ENCODE measurements around the gene ITGB3BP.

ITGB3BP gene

GRCh38 chr1:63466759-63467158 lies 56.3 kb downstream of the ITGB3BP start:
- TF ChIP-seq, protein P1, sequence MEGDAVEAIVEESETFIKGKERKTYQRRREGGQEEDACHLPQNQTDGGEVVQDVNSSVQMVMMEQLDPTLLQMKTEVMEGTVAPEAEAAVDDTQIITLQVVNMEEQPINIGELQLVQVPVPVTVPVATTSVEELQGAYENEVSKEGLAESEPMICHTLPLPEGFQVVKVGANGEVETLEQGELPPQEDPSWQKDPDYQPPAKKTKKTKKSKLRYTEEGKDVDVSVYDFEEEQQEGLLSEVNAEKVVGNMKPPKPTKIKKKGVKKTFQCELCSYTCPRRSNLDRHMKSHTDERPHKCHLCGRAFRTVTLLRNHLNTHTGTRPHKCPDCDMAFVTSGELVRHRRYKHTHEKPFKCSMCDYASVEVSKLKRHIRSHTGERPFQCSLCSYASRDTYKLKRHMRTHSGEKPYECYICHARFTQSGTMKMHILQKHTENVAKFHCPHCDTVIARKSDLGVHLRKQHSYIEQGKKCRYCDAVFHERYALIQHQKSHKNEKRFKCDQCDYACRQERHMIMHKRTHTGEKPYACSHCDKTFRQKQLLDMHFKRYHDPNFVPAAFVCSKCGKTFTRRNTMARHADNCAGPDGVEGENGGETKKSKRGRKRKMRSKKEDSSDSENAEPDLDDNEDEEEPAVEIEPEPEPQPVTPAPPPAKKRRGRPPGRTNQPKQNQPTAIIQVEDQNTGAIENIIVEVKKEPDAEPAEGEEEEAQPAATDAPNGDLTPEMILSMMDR (IDR thresholded peaks at IDR 0.05; ENCODE audit: low read depth, low read length), result no peak
- no peaks in the 10 kb centered on the region for H3K9me3 ChIP-seq
- no peak overlapping the region for H3K4me3 ChIP-seq (ENCODE audit: low read depth, low read length)
- no peaks in the 10 kb centered on the region for H3K36me3 ChIP-seq
- no peak for DNase-seq
- no peaks in the 10 kb centered on the region for H3K27me3 ChIP-seq
- no peaks in the 10 kb centered on the region for H3K4me1 ChIP-seq

DNA sequence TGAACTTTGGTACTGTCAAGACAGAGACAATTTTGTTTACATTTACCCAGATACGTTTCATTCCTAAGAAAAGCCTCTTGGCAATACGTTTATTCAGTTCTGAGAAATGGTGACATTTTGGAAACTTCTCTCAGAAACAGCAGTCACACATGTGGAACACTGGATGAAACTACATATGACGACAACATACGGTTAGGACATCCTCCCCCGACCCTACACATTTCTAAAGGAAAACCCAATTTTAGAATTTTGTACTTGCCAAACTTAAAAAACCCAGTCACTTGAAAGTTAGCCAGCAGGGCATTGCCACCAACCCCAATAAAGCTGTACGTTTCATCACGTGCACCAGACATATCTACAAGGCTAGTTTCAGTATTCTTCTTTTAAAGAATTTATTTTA lies 56.8 kb downstream of the ITGB3BP start:
- Histone ChIP-seq H3K4me1 (no peaks in the 10 kb centered on the region), H3K36me3 (no peaks in the 10 kb centered on the region)
- TF ChIP-seq, protein P1 (IDR thresholded peaks at IDR 0.05; ENCODE audit: low read depth, low read length), result no peak

DNA sequence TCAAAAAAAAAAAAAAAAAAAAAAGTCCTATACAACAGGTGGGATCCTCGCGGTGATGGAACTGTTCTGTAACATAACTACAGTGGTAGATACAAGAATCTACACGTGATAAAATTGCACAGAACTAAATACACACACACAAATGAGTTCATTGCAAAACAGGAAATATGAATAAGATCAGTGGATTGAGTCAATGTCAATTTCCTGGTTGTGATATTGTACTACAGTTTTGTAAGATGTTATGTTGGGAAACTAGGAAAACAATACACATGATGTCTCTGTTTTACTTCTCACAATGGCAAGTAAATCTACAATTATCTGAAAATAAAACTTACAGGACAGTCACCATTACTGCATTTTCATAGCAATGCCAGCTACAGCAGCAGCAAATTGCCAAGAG lies 59.8 kb downstream of the ITGB3BP start:
- Histone ChIP-seq H3K36me3 (no peaks in the 10 kb centered on the region), H3K27me3 (no peaks in the 10 kb centered on the region), H3K9me3 (no peaks in the 10 kb centered on the region), H3K4me3 (ENCODE audit: low read depth, low read length) (no peak overlapping the region), H3K4me1 (no peaks in the 10 kb centered on the region)
- no peak for DNase-seq
- TF ChIP-seq, protein P1 (IDR thresholded peaks at IDR 0.05; ENCODE audit: low read depth, low read length), result no peak

More for the DNA sequence above, 56.8 kb downstream of the ITGB3BP start:
- Histone ChIP-seq H3K4me3 (ENCODE audit: low read depth, low read length) (no peak overlapping the region), H3K9me3 (no peaks in the 10 kb centered on the region), H3K27me3 (no peaks in the 10 kb centered on the region)
- DNase-seq, result no peak

DNA sequence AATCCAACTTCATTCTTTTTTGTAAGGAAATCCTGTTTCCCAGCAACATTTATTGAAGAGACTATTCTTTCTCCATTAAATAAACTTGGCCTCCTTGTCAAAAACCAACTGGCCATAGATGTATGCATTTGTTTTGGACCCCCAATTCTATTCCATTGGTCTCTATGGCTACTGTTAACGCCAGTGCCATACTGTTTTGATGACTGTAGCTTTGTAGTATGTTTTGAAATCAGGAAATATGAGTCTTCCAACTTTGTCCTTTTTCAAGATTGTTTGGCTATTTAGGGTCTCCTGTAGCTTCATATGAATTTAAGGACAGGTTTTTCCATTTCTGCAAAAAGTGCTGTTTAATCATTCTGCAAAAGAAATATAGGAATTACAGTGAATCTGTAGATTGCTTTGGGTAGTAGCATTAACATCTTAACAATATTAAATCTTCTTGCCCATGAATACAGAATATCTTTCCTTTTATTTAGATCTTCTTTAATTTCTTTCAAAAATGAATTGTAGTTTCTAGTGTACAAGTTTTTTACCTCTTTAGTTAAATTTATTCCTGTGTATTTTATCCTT lies 61.3 kb downstream of the ITGB3BP start:
- H3K36me3 ChIP-seq, result no peaks in the 10 kb centered on the region
- no peaks in the 10 kb centered on the region for H3K9me3 ChIP-seq
- no peak overlapping the region for H3K4me3 ChIP-seq (ENCODE audit: low read depth, low read length)
- no peaks in the 10 kb centered on the region for H3K4me1 ChIP-seq
- no peak for DNase-seq
- TF ChIP-seq, protein P1 (IDR thresholded peaks at IDR 0.05; ENCODE audit: low read depth, low read length), result no peak
- no peaks in the 10 kb centered on the region for H3K27me3 ChIP-seq

- DNase-seq, result no peak
- Histone ChIP-seq H3K9me3 (no peaks in the 10 kb centered on the region), H3K36me3 (no peaks in the 10 kb centered on the region), H3K4me1 (no peaks in the 10 kb centered on the region), H3K27me3 (no peaks in the 10 kb centered on the region), H3K4me3 (ENCODE audit: low read depth, low read length) (no peak overlapping the region)
- TF ChIP-seq, protein P1 (IDR thresholded peaks at IDR 0.05; ENCODE audit: low read depth, low read length), result no peak
These were observed 64.3 kb downstream of the ITGB3BP start for GRCh38 chr1:63458750-63459149.

- Histone ChIP-seq H3K4me1 (no peaks in the 10 kb centered on the region), H3K27me3 (no peaks in the 10 kb centered on the region), H3K9me3 (no peaks in the 10 kb centered on the region), H3K36me3 (no peaks in the 10 kb centered on the region), H3K4me3 (ENCODE audit: low read depth, low read length) (no peak overlapping the region)
- TF ChIP-seq, protein P1 (IDR thresholded peaks at IDR 0.05; ENCODE audit: low read depth, low read length), result peak; percentile 15; the same call in 1 of the 2 replicates
- DNase-seq, result no peak
These were observed 68.8 kb downstream of the ITGB3BP start for GRCh38 chr1:63454269-63454668.
